Fibroblast of skin of right biceps (primary cell): ENCODE results near the gene DENND11.

Experiments
- DNase-seq: peaks from one replicate; pipeline ENCODE4 v3.0.0-alpha.2; 2013

The DENND11 gene

DNA sequence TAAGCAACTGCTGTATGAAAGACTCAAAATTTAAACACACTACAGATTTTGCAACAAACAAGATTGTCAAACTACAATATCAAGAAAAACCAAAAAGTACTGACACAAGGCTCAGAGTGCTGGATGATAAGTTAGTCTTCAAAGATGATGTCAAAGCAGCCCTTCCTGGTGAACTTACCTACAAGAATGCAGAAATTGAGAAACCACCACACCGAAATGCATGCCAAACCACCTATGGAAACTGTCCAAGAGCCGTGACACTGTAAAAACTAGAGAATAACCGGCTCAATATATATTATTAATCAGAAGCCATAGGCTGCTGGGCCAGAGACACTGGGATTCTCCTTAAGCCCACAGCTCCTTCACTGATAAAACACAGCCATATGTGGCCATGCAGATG lies 25.3 kb downstream of the DENND11 start:
- peak; percentile 41 for DNase-seq

DNA sequence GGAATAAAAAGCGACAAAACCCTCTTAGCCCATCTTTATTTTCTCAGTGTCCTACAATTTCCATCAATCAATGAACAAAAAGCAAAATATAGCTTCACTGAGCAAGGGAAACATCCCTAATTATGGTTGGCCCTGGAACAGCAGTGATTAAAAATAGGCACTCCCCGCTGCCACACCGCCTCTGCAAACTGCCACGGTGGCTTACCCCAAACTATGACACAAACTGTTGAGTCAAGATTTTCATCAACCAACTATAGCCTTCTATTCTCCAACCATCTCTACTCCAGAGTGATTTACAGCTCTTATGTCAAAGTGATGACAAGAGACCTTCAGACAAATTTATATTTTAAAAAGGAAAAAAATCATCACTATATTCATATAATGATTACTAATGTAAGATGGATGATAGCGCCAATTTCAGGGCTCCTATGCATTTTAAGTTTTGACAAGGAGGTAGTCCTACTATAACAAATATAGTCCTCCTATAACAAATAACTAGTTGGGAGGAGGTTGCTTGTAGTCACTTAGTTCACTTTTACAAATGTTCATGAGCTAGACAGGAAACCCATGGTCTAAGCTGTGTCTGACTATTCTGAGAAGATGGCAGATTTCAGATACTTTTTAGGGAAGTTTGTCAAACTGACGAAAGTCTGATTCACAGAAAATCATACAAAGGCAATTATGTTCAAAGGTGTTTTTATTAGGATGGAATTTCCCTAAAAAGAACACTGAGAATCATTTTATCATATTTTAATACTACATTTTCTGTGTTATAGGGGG lies 26.3 kb downstream of the DENND11 start:
- no peak for DNase-seq

DNA sequence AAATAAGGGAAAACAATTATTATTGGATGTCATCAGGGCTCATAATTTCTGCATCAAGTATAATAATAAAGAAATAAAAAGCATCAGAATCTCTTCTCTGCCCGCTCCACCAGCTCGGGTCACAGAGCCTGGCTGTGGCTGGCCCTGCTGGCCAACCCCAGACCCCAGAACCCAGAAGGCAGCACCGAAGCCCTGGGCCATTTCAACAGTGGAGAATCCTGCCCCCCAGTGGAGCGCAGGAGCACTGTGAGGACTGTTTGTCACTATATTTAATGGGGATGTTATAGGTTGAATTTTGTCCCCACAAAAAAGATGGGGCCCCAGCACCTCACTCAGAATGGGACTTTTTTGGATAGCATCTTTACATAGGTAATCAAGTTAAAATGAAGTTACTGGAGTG lies 27.3 kb downstream of the DENND11 start:
- DNase-seq, result no peak

DNA sequence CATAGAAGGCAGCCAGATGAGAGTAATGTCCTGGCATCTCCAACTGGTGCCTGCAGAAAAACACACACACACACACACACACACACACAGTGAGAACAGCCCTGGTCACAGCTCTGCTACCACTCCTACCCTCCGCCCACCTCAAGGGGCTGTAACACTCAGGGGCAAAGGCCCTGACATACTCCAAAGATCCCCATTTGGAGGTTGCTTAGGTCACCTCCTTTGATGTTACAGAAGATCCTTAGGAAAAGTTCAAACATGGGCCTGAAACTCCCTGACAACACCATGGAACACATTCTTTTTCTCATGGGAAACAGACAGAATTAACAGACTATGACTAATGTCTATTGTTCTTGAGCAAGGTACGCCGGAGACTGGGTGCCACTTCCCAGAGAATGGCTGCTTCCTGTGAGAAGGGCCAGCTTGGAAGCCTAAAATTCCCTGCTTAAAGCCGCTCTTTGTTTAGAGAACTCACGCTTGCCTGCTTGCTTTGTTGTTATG lies 27.7 kb downstream of the DENND11 start:
- peak; percentile 8 for DNase-seq

DNA sequence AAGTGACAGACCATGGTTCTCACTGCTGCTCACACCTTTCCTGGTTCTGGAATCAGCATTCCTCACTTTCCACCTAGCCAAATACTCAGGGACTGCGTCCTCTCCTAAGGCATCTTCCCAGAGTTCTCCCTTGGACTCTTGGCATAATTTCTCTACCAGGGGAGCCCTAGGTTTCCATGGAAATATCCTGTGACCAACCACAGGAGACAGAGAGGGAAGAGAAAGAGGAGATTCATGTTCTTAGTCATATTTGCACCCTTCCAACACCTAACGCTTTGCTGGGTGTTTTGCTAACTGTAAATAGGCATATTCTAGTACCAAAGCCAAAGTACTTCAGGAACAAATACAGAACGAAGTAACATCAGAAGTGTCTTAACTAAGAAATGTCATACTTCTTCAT lies 28.6 kb downstream of the DENND11 start:
- DNase-seq, result no peak

DNA sequence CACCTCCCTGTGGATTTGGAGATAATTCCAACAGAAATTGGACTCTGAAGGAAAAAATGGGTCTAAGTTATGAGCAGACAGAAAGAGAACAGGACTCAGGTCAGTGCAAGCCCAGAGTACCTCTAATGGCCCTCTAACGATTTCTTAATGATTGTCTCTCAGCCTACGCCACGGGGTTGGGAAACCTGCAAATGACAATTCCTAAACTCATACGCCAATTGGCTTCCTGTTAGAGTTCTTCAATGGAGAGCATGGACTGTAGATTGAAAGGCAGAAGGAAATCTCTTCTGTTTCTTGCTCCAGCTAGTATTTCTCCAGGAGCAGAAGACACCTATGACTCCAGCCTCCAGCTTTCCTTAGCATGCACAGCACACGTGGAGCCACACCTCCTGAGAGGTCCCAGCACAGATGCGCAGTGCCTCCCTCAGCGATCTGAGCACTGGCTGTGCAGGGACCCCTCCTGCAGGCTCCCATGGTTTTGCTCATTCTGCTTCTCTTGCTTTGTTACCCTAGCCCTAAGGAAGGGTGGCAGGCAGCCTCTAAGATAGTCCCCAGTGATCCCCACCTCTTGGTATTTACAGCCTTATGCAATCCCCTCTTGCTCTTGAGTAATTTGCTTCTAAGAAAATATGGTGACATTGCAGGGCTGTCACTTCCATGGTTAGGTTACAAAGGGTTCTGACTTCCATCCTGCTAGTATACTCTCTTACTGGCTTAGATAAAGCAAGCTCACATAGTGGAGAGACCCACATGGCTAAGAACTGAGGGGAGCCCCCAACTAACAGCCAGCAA lies 30.1 kb downstream of the DENND11 start:
- no peak for DNase-seq

DNA sequence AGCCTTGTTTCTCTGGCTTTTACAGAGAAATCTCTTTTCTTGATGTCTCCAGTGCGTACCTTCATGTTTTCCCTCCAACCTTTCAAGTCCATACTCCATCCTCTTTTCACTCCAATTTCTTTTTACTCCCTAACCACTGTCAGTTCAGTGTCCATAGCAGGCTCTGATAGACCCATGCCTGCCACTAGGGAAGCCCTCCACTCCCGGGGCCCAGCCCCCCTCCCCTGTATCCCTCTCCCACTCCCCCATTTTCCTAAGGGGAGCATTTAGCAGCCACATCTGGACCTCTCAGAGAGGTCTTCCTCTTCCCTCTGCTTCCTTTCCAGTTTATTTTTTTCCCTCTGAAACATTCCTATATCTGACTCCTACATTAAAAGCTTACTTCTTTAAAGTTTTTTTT lies 33.1 kb downstream of the DENND11 start:
- DNase-seq, result no peak

DNA sequence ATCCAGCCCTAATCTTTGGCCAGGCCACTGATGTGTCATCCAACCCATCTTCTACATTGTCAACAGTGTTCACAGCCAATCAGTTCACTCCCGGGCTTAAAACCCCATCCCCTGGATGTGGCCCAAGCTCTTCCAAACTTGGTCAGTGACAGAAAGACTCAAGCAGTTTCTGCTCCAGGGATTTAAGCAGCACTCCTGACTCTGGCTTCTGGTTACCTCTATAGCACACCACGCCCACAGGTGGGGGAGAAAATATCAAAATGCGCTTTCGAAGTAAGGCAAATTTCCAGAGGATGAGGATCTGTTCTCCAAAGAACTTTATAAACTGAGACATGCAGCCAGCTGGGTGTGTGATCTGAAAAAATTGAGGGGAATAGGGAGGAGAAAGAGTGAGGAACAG lies 35.9 kb downstream of the DENND11 start:
- no peak for DNase-seq

DNA sequence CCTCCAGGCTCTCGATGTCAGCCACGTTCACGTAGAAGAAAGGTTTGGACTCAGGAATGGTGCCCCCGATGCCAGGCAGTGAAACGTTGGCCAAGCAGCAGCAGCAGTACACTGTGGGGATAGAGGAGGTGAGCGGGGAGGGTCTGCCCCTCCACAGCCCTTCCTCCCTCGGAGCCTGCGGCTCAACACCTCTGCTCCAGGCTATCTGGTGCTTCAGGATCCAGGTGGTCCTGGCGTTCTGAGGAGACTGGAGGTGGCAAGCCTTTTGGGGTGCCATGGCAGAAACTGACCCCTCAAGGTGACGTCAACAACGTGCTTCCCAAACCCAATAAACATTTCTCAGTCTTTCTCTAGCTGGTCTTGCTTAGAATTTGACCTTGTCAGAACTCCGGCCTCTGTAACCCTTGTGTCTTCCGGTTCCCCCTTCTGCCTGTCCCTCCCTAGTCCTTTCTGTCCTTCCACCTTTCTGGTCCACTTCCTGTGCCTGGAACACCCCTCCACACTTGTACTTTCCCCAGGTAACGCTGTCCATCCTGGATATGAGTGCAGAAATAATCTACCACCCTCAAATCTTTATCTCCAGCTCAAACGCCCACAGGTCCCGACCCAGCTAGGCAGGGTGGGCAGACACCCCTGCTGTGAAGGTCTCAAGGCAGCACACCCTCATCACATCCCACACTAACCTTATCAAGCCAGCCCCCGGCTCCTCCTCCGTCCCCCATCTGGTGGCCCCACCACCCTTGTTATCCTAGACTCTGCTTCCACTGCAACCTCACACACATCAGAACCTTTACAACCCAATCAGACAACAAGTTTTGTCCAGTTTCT lies 36.5 kb downstream of the DENND11 start:
- DNase-seq, result no peak

DNA sequence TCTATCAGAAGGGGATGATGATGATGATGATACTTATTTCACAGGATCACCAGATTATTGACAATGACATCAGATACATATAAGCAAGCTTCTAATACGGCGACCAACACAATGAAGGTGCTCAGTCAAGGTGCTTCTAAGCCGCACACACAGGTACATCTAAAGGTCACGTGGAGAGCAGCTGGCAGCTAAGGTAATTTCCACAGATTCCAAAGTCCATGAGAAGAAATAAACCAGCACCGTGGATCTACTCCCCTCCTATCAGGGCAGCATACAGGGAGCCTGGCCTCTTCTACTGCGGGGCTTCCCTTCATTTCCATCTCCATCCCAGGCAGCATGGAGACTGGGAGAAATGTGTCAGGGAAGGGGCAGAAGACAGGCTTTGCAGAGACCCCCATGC lies 37.5 kb downstream of the DENND11 start:
- no peak for DNase-seq

DNA sequence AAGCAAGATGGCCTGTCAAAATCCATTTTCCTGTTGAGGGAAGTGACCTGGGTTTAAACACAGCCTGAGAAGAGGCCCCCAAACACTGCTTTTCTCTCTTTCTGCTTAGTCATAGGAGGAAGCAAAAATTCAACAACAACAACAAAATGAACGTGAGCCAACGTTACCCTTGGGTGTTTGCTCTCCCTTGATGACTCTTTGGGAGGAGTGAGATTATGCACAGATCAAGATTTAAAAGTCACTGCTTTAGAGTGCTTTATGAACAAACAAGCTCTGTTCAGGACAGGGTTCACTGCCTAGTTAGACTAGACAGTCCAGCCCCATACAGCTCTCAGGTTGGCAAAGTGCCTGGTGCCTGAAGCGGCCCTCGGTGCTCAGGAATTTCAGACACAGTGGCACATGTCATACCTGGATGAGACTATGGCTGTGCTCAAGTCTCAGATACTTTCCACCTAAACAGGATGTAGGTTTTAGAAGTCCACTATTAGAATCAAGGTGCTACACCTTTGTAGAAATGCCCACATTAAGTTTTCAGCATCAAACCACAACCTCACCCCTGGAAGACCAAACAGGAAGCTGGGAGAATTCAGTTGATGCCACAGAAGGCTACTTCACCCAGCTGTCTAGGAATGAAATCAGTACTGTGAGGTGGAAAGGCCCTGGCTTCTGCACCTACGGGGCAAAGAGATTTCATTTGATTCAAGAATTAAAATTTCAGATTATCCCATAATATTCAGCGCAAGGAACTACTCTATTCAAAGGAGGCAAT lies 38.7 kb downstream of the DENND11 start:
- DNase-seq, result no peak

DNA sequence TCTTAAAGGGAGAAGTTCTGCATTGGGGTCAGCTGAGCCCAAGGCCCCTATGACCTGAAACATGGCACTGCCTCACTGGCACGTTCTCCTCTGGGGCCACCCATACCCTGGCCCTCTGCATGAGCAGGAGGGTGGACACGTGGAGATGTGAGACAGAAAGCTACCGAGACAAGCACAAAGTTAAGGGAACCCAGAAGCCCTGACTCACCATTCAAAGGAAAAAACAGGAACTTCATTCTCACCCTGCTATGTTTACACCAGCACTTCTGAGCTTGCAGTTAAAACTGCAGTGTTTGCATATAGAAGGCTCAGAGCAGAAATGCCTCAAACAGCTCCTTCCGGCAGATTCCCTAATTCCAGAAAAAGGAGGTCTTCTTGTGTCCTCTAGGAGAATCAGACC lies 41.7 kb downstream of the DENND11 start:
- no peak for DNase-seq

DNA sequence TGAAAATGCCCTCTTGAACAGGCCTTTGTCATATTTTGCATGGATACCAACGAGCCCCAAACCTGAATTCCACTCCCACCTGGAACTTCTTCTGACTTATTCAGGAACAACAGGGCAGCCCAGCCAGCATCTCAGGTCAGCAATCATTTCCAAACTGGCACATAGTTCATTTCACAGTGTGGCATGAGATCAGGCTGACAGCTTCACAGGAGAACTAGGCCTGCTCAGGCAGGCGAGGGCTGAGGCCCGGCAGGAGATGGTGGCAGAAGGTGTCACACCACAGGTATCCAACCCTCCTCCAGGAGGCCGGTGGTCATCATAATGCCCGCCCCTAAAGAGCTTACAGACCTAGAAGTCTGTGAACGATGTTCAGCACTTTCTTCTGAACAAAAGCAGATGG lies 42.5 kb downstream of the DENND11 start:
- DNase-seq, result no peak

DNA sequence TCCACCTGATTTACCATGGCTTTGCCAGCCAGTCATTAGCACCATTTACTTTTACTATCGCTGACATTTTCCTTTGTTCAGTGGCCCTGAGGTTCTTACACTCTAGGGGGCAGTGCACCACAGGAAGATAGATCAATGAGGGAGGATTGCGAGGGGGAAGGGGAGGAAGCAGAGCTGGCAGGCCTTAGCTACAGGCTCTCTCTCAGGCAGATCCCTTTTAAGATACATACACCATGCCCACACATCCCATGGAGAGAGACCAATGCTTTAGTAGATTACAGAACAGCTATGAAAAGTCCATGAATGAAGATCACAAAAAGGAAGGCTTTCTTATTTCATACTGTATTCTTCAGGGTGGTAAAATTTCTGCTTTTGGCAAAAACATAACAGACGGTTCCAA lies 47.4 kb downstream of the DENND11 start:
- peak; percentile 62 for DNase-seq

DNA sequence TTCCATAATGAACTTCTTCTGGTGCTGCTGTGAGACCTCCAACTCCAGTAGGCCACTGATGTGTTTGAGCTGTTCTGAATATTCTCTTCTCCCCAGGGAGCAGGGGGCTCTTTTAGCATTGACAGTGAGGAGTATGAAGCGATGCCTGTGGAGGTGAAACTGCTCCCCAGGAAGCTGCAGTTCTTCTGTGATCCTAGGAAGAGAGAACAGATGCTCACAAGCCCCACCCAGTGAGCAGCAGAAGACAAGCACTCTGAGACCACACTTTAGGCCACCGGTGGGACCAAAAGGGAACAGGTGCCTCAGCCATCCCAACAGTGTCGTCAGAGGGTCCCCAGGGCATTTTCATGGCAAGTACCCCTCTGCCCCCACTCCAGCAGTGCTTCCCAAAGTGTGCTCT lies 49.3 kb downstream of the DENND11 start:
- DNase-seq, result no peak
